T1000 (cell line): Measurements from ENCODE around the gene KCNE5.
"Not testable (repeated sequence)": the region's sequence is repeated elsewhere in the genome, so short reads cannot be mapped to it uniquely, and the experiment has no call there.

Experiments
- DNase-seq: peaks from one replicate; lab custom pipeline; 2025; ENCODE audit warnings: mixed read lengths; lab: John Stamatoyannopoulos, UW

Gene KCNE5

GRCh38 chrX:109601486-109601885 is 23.5 kb downstream of the KCNE5 start:
- DNase-seq, result no peak

- no peak for DNase-seq
Observed at GRCh38 chrX:109600237-109600651, 24.7 kb downstream of the KCNE5 start.

- DNase-seq, result no peak
Observed at GRCh38 chrX:109596015-109596414, 29.0 kb downstream of the KCNE5 start.

GRCh38 chrX:109590176-109590575 is 34.8 kb downstream of the KCNE5 start:
- no peak for DNase-seq

GRCh38 chrX:109585488-109585887 is 39.5 kb downstream of the KCNE5 start:
- no peak for DNase-seq

GRCh38 chrX:109578916-109579315 is 46.1 kb downstream of the KCNE5 start:
- DNase-seq, result no peak

- no peak for DNase-seq
Observed at GRCh38 chrX:109577055-109577454, 47.9 kb downstream of the KCNE5 start.

GRCh38 chrX:109576083-109576482 is 48.9 kb downstream of the KCNE5 start:
- DNase-seq, result not testable (repeated sequence)
